Smooth muscle cell (in vitro differentiated cells): ENCODE results near the gene TMEM219. TPM values are rescaled to one million over a fixed set of nuclear protein-coding genes. Genes with fewer than 3 reads are reported as not detected.
"Not testable (repeated sequence)": the region's sequence is repeated elsewhere in the genome, so short reads cannot be mapped to it uniquely, and the experiment has no call there.

Source experiments
- DNase-seq: peaks from one replicate; lab custom pipeline; 2025; ENCODE audit not compliant: unreplicated experiment; lab: John Stamatoyannopoulos, UW
- H2AFZ ChIP-seq: fragments of 200-600 bp; sonication (generic); 2 replicates; pipeline ENCODE4 v1.6.0; 2016; ENCODE audit warnings: antibody characterized with exemption, low read depth, mild to moderate bottlenecking
- H3F3A ChIP-seq: fragments of 200-600 bp; sonication (generic); 2 replicates; pipeline ENCODE4 v1.6.0; 2017; ENCODE audit warnings: antibody characterized with exemption, low read depth
- H3K27ac ChIP-seq: fragments of 200-600 bp; sonication (generic); 2 replicates; pipeline ENCODE4 v1.5.1; 2016; ENCODE audit warnings: low read depth, mild to moderate bottlenecking
- H3K27me3 ChIP-seq: fragments of 200-600 bp; sonication (generic); 2 replicates; pipeline ENCODE4 v1.6.1; 2016; ENCODE audit warnings: low read depth, mild to moderate bottlenecking
- H3K36me3 ChIP-seq: fragments of 200-600 bp; sonication (generic); 2 replicates; pipeline ENCODE4 v1.5.1; 2016; ENCODE audit warnings: low read depth
- H3K4me1 ChIP-seq: fragments of 200-600 bp; sonication (generic); 2 replicates; pipeline ENCODE4 v1.5.1; 2016; ENCODE audit warnings: low read depth
- H3K4me2 ChIP-seq: fragments of 200-600 bp; sonication (generic); 2 replicates; pipeline ENCODE4 v1.6.0; 2016; ENCODE audit warnings: mild to moderate bottlenecking
- H3K4me3 ChIP-seq: fragments of 200-600 bp; sonication (generic); 2 replicates; pipeline ENCODE4 v1.5.1; 2016; ENCODE audit warnings: mild to moderate bottlenecking
- H3K79me2 ChIP-seq: fragments of 200-600 bp; sonication (generic); 2 replicates; pipeline ENCODE4 v1.6.0; 2016; ENCODE audit warnings: low read depth, mild to moderate bottlenecking
- H3K9ac ChIP-seq: fragments of 200-600 bp; sonication (generic); 2 replicates; pipeline ENCODE4 v1.6.0; 2016; ENCODE audit warnings: low read depth
- H3K9me3 ChIP-seq: fragments of 200-600 bp; sonication (generic); replicated peaks from 2 replicates; pipeline ENCODE4 v1.5.1; 2016; ENCODE audit warnings: low read depth
- H4K20me1 ChIP-seq: fragments of 200-600 bp; sonication (generic); 2 replicates; pipeline ENCODE4 v1.6.0; 2016; ENCODE audit warnings: low read depth
- CTCF ChIP-seq: fragments of 200-600 bp; sonication (generic); IDR thresholded peaks from 2 replicates; pipeline ENCODE4 v1.5.1; 2017; ENCODE audit warnings: borderline replicate concordance, mild to moderate bottlenecking, antibody characterized with exemption; ENCODE audit not compliant: insufficient read depth, poor library complexity, severe bottlenecking
- WGBS: methylation state at CpG from one replicate; pipeline ENCODE4 v1.1.7; 2016; ENCODE audit warnings: low lambda C conversion rate; 5-methylcytosine and 5-hydroxymethylcytosine counted together
- polyA plus RNA-seq: library from polyadenylated mRNA; unstranded; fragments of >200 nt; fragmentation: Nextera tagmentation; extraction: Ambion mirVana; gene quantifications from 2 replicates; pipeline ENCODE4 v1.2.1, GENCODE V29; 2016
- total RNA-seq: library from RNA; depleted of rRNA; stranded (reverse); fragments of >200 nt; gene quantifications from 2 replicates; pipeline ENCODE4 v1.2.3, GENCODE V29; 2014

The TMEM219 gene
- total and polyA plus RNA-seq, 2 experiments from 2014 or later, result 99.2 to 186 TPM

- no peaks in the 10 kb centered on the region for H4K20me1 ChIP-seq
- DNase-seq, result no peak
- peak overlapping the region; percentile 93 for H3K4me2 ChIP-seq
- no peak overlapping the region for H2AFZ ChIP-seq
- no peak overlapping the region for H3K27ac ChIP-seq
- H3F3A ChIP-seq, result no peaks in the 10 kb centered on the region
- no peaks in the 10 kb centered on the region for H3K9me3 ChIP-seq
- H3K36me3 ChIP-seq, result no peaks in the 10 kb centered on the region
- peak overlapping the region; percentile 47 for H3K4me3 ChIP-seq
- peaks cover 31% of the 10 kb centered on the region for H3K27me3 ChIP-seq
- H3K79me2 ChIP-seq, result no peaks in the 10 kb centered on the region
- WGBS, result 47% methylated on average over 28 of the region's 34 CpGs
- peaks cover 14% of the 10 kb centered on the region for H3K4me1 ChIP-seq
- H3K9ac ChIP-seq, result no peak overlapping the region
- no peak for TF ChIP-seq CTCF
Observed at GRCh38 chr16:30009990-30010843, 48.3 kb downstream of the TMEM219 start.

GRCh38 chr16:30010844-30011713 lies 49.2 kb downstream of the TMEM219 start, which contains the start of gene DOC2A:
Gene DOC2A, minus strand, starts transcription at chr16:30011027. Its CDS starts 805 bp downstream, at chr16:30010222.
- H3K9ac ChIP-seq, result no peak within 1 kb of the TSS
- no peak within 1 kb of the TSS for H3K27ac ChIP-seq
- peak within 1 kb of the TSS; percentile 47 for H3K4me3 ChIP-seq
- H4K20me1 ChIP-seq, result no peaks in the 10 kb centered on the region
- TF ChIP-seq CTCF, result no peak
- DNase-seq, result no peak
- H3K36me3 ChIP-seq, result no peaks in the 10 kb centered on the region
- no peak within 1 kb of the TSS for H2AFZ ChIP-seq
- H3K79me2 ChIP-seq, result no peaks in the 10 kb centered on the region
- under 1% methylated on average over 34 of the region's 99 CpGs for WGBS
- peaks cover 31% of the 10 kb centered on the region for H3K27me3 ChIP-seq
- peaks cover 14% of the 10 kb centered on the region for H3K4me1 ChIP-seq
- peak within 1 kb of the TSS; percentile 93 for H3K4me2 ChIP-seq
- no peaks in the 10 kb centered on the region for H3K9me3 ChIP-seq
- no peaks in the 10 kb centered on the region for H3F3A ChIP-seq

GRCh38 chr16:30011714-30012504 lies 50.0 kb downstream of the TMEM219 start:
- Histone ChIP-seq H2AFZ (no peak overlapping the region), H3K4me2 (peak overlapping the region; percentile 93), H3K4me3 (peak overlapping the region; percentile 47), H3F3A (no peaks in the 10 kb centered on the region), H3K36me3 (no peaks in the 10 kb centered on the region), H3K9ac (no peak overlapping the region), H3K27ac (no peak overlapping the region), H4K20me1 (no peaks in the 10 kb centered on the region), H3K27me3 (peaks cover 31% of the 10 kb centered on the region), H3K4me1 (peaks cover 14% of the 10 kb centered on the region), H3K79me2 (no peaks in the 10 kb centered on the region), H3K9me3 (no peaks in the 10 kb centered on the region)
- DNase-seq, result no peak
- no peak for TF ChIP-seq CTCF
- 27% methylated on average over 27 of the region's 31 CpGs for WGBS

GRCh38 chr16:30012598-30012997 lies 50.7 kb downstream of the TMEM219 start:
- H3K4me2 ChIP-seq, H2AFZ ChIP-seq, H3K4me3 ChIP-seq, H3K9me3 ChIP-seq, H3K79me2 ChIP-seq, H3K36me3 ChIP-seq, H4K20me1 ChIP-seq, DNase-seq, H3K27ac ChIP-seq, H3F3A ChIP-seq, H3K9ac ChIP-seq: not testable (repeated sequence)
- peaks cover 31% of the 10 kb centered on the region for H3K27me3 ChIP-seq
- peaks cover 14% of the 10 kb centered on the region for H3K4me1 ChIP-seq
- WGBS, result 92% methylated on average over 14 of the region's 14 CpGs

- H3F3A ChIP-seq, H2AFZ ChIP-seq, H3K4me3 ChIP-seq, DNase-seq, H3K36me3 ChIP-seq, H3K9ac ChIP-seq, H3K27ac ChIP-seq, H3K79me2 ChIP-seq, H3K9me3 ChIP-seq, H3K4me1 ChIP-seq, H4K20me1 ChIP-seq, H3K4me2 ChIP-seq: not testable (repeated sequence)
- H3K27me3 ChIP-seq, result peaks cover 19% of the 10 kb centered on the region
- 94% methylated on average over 7 of the region's 7 CpGs for WGBS
Observed at GRCh38 chr16:30015450-30015849, 53.6 kb downstream of the TMEM219 start.
